ENCODE data around the gene CD244.

DNA sequence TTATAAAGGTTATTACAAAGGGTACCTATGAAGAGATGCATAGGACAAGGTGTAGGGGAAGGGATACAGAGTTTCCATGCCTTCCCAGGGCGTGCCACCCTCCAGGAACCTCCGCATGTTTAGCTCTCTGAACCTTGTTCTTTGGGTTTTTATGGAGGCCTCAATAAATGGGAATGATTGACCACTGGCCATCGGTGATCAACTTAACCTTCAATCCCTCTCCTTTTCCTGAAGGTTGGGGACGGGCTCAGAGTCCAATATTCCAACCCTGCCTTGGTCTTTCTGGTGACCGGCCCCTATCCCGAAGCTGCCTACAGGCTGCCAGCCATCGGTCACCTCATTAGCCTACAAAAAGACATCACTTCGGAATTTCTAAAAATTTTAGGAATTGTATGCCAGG lies 11.7 kb downstream of the CD244 start:
- no peak for TF ChIP-seq CTCF (IDR thresholded peaks at IDR 0.05)
- no peak for TF ChIP-seq POLR2A (IDR thresholded peaks at IDR 0.05)
- TF ChIP-seq POLR2AphosphoS5 (IDR thresholded peaks at IDR 0.05) = no peak

All from stomach (tissue), 4 donors.